GM12878 (cell line): Measurements from ENCODE around the gene EHBP1L1. TPM values are rescaled to one million over a fixed set of nuclear protein-coding genes. Genes with fewer than 3 reads are reported as not detected.

ENCODE experiments used
- ATAC-seq: fragments of 200-7000 bp; cut with Tn5 transposase; 3 replicates; pipeline ENCODE4 v1.9.1; 2020; ENCODE audit warnings: mild to moderate bottlenecking, moderate library complexity
- BruUV-seq: library from RNA; stranded (reverse); fragments of 400-500 nt; replicated peaks from 2 replicates; lab custom pipeline; 2021; lab: Mats Ljungman, UMichigan
- CTCF ChIA-PET: fragments of 300-600 bp; sonication (Branson Sonifier 250); formaldehyde crosslinking; extraction: SDS; loops from one replicate; lab custom pipeline; 2021; ENCODE audit warnings: inconsistent platforms; lab: Yijun Ruan, JAX
- POLR2A ChIA-PET: fragments of 350-600 bp; formaldehyde crosslinking; extraction: SDS; loops from one replicate; lab custom pipeline; 2021; ENCODE audit warnings: inconsistent platforms; lab: Charles Lee
- RAD21 ChIA-PET: fragments of 300-600 bp; sonication (Branson Sonifier 250); formaldehyde crosslinking; loops from one replicate; lab custom pipeline; 2023; ENCODE audit warnings: antibody characterized with exemption; ENCODE audit not compliant: unreplicated experiment; lab: Charles Lee
- SMC1A ChIA-PET: fragments of 300-600 bp; sonication (Branson Sonifier 250); formaldehyde crosslinking; loops from one replicate; lab custom pipeline; 2023; ENCODE audit not compliant: unreplicated experiment, uncharacterized antibody; lab: Charles Lee
- DNase-seq: peaks from one replicate; pipeline ENCODE4 v3.0.0-alpha.2; 2011; ENCODE audit warnings: low read depth, low spot score
- FAIRE-seq: peaks from 3 replicates; lab custom pipeline; 2011; peaks lifted over from hg19 to GRCh38; lab: Jason Lieb, UNC
- H2AFZ ChIP-seq: 2 replicates; pipeline ENCODE4 v1.6.0; 2011; ENCODE audit warnings: low read depth, low read length, control low read depth; ENCODE audit not compliant: control insufficient read depth
- H3K27ac ChIP-seq: 2 replicates; pipeline ENCODE4 v1.5.1; 2011; ENCODE audit warnings: control low read depth; ENCODE audit not compliant: control insufficient read depth, insufficient read depth
- H3K27me3 ChIP-seq, 2 experiments: replicated peaks in 1 of 2; 2 replicates each; pipeline versions ENCODE4 v1.6.0 to v1.6.1; 2011; ENCODE audit warnings: low read length in 1 of 2; ENCODE audit not compliant: control insufficient read depth in 2 of 2, insufficient read depth in 2 of 2
- H3K36me3 ChIP-seq, 2 experiments: 2 replicates each; pipeline ENCODE4 v1.5.1; 2011; ENCODE audit warnings: low read length in 1 of 2; ENCODE audit not compliant: control insufficient read depth in 2 of 2, insufficient read depth in 2 of 2
- H3K4me1 ChIP-seq: 2 replicates; pipeline ENCODE4 v1.6.1; 2011; ENCODE audit warnings: mild to moderate bottlenecking, low read length, moderate library complexity, mixed read lengths; ENCODE audit not compliant: control insufficient read depth, insufficient read depth
- H3K4me2 ChIP-seq: 2 replicates; pipeline ENCODE4 v1.6.0; 2011; ENCODE audit warnings: control low read depth; ENCODE audit not compliant: control insufficient read depth, insufficient read depth
- H3K4me3 ChIP-seq: fragments of 200-600 bp; sonication (generic); 2 replicates; pipeline ENCODE4 v1.5.1; 2016
- H3K79me2 ChIP-seq: 2 replicates; pipeline ENCODE4 v1.6.0; 2011; ENCODE audit warnings: low read length; ENCODE audit not compliant: control insufficient read depth, insufficient read depth
- H3K9ac ChIP-seq: 2 replicates; pipeline ENCODE4 v1.8.0; 2011; ENCODE audit warnings: low read length, control low read depth, mixed read lengths; ENCODE audit not compliant: control insufficient read depth, insufficient read depth
- H3K9me3 ChIP-seq: replicated peaks from 3 replicates; pipeline ENCODE4 v1.5.1; 2011; ENCODE audit warnings: mild to moderate bottlenecking, low read length; ENCODE audit not compliant: control insufficient read depth, insufficient read depth
- H4K20me1 ChIP-seq: 2 replicates; pipeline ENCODE4 v1.6.0; 2011; ENCODE audit not compliant: control insufficient read depth, insufficient read depth
- ASH2L ChIP-seq: fragments of 300-600, 200-600 bp; sonication (generic); IDR thresholded peaks from 2 replicates; pipeline ENCODE4 v1.6.1; 2017; ENCODE audit warnings: low read depth, mild to moderate bottlenecking, borderline replicate concordance
- NBN ChIP-seq: fragments of 450-650 bp; IDR thresholded peaks from 2 replicates; pipeline ENCODE4 v1.6.1; 2016
- POLR2A ChIP-seq: IDR thresholded peaks from 2 replicates; pipeline ENCODE4 v1.6.1; 2011; ENCODE audit warnings: low read depth, mild to moderate bottlenecking, low read length
- SP1 ChIP-seq: IDR thresholded peaks from one replicate; pipeline ENCODE4 v1.6.1; 2011; ENCODE audit warnings: low read depth, low read length
- WGBS: methylation state at CpG from one replicate; pipeline ENCODE4 v1.1.6; 2016; ENCODE audit warnings: low lambda C conversion rate; ENCODE audit not compliant: insufficient replicate concordance, insufficient coverage; ENCODE audit errors: missing lambda C conversion rate; 5-methylcytosine and 5-hydroxymethylcytosine counted together
- in situ Hi-C: fragments of 300-500 bp; cut with MboI; formaldehyde crosslinking; loops from 9 replicates; pipeline ENCODE4 v1.14.3; 2018; ENCODE audit warnings: mixed read lengths
- intact Hi-C: fragments of 100-400 bp; cut with micrococcal nuclease; formaldehyde crosslinking; loops from one replicate; pipeline ENCODE4 v1.14.2; 2022; ENCODE audit not compliant: unreplicated experiment
- polyA plus RNA-seq, 11 experiments: library from polyadenylated mRNA; depleted of rRNA in 4 of 11; unstranded in 6 of 11; stranded (reverse) in 5 of 11; fragments of >200 nt; fragmentation: Nextera tagmentation in 4 of 11; fragmentation: Illumina TruSeq in 1 of 11; extraction: Ambion mirVana in 4 of 11; extraction: Trizol in 1 of 11; gene quantifications; 1 replicate in 1 of 11; 2 replicates in 10 of 11; pipeline versions ENCODE4 v1.2.1 to v1.2.3, GENCODE V29; 2011 to 2016; ENCODE audit warnings: inconsistent platforms in 2 of 11, missing spikeins in 2 of 11, low read depth in 1 of 11
- total RNA-seq, 4 experiments: library from RNA; depleted of rRNA in 3 of 4; stranded (reverse); fragments of >200 nt in 3 of 4; fragmentation: Illumina TruSeq in 1 of 4; extraction: Trizol in 1 of 4; gene quantifications; 2 replicates each; pipeline versions ENCODE4 v1.2.1 to v1.2.3, GENCODE V29; 2013 to 2021

Gene EHBP1L1
- total and polyA plus RNA-seq, 10 of the 15 experiments (the other 5 are each of a cell fraction or from before 2014, with no cell fraction given), result 0.06 to 99.4 (median 32.7) TPM

DNA sequence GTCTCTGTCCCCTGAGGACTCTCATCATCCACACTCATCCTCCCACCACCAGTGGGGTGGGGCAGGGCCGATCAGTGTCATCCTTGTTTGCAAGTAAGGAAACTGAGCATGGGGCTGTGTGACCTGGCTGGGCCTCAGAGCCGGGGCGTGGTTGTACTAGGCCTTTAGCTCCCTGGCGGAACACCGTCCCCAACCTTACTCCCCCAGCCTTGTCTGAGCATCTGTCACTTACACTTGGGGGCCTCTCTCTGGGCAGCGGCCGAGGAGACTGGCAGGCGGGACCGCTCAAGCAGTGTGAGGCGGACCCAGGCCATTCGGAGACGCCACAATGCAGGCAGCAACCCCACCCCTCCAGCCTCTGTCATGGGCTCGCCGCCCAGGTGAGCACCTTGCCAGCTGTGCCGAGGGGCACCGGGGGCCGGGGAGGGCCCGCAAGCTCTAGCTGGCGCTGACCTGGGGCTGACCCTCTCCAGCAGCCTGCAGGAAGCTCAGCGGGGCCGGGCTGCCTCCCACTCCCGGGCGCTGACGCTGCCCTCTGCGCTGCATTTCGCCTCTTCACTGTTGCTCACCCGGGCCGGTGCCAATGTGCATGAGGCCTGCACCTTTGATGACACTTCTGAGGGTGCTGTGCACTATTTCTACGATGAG lies 43.6 kb downstream of the EHBP1L1 start:
- no peaks in the 10 kb centered on the region; the same call in 1 of the 2 replicates for H4K20me1 ChIP-seq
- no peak overlapping the region for H3K9ac ChIP-seq
- no peaks in the 10 kb centered on the region for H3K9me3 ChIP-seq
- no peak overlapping the region for H3K27ac ChIP-seq
- ChIA-PET CTCF (no interaction called here), SMC1A (no interaction called here), RAD21 (no interaction called here), POLR2A (interaction anchor here (1.1 kb wide), 1 partner anchor 18 kb away, joined by 3 read pairs; the partner anchor contains the start of gene SIPA1)
- 93% methylated on average over 27 of the region's 29 CpGs for WGBS
- H3K27me3 ChIP-seq, result no peaks in the 10 kb centered on the region
- no peak for TF ChIP-seq NBN
- TF ChIP-seq SP1, result no peak
- H3K36me3 ChIP-seq, result peaks cover 17 to 24% of the 10 kb centered on the region in 2 experiments; a peak in 3 of 4 replicates
- ATAC-seq, result no peak
- no peak for DNase-seq
- BruUV-seq, result no TSS peak
- H3K4me1 ChIP-seq, result peaks cover 7% of the 10 kb centered on the region; the same call in 1 of the 2 replicates
- H3K4me3 ChIP-seq, result no peak overlapping the region
- FAIRE-seq, result no peak
- intact Hi-C loops, result no loop called here
- H3K79me2 ChIP-seq, result peaks cover 39% of the 10 kb centered on the region
- H2AFZ ChIP-seq, result no peak overlapping the region
- in situ Hi-C loops, result no loop called here
- no peak overlapping the region for H3K4me2 ChIP-seq

DNA sequence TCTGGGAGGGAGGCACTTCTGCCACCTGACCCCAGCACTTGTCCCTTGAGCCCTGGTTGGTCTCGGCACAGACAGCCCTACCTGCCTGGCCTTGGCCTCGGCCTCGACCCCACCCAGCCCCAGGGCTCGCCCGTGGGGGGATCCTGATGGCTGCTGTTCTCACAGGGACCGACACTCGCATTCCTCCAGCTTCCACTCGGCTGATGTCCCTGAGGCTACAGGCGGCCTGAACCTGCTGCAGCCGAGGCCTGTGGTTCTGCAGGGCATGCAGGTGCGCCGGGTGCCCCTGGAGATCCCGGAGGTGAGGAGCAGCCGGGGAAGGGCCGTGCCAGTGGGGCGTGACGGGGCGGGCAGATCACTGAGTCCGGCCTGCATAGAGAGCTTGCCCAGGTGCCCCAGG lies 44.8 kb downstream of the EHBP1L1 start:
- H3K4me3 ChIP-seq, result no peak overlapping the region
- BruUV-seq, result no TSS peak
- no peak overlapping the region for H2AFZ ChIP-seq
- DNase-seq (no peak), ATAC-seq (no peak), FAIRE-seq (no peak)
- no peaks in the 10 kb centered on the region for H3K9me3 ChIP-seq
- no peak overlapping the region for H3K27ac ChIP-seq
- peaks cover 7% of the 10 kb centered on the region; the same call in 1 of the 2 replicates for H3K4me1 ChIP-seq
- no peak overlapping the region for H3K4me2 ChIP-seq
- in situ Hi-C loops, result no loop called here
- ChIA-PET CTCF (no interaction called here), RAD21 (no interaction called here), POLR2A (no interaction called here), SMC1A (no interaction called here)
- WGBS, result 96% methylated on average over 15 of the region's 19 CpGs
- intact Hi-C loops, result no loop called here
- no peak overlapping the region for H3K9ac ChIP-seq
- no peaks in the 10 kb centered on the region for H3K27me3 ChIP-seq
- H3K79me2 ChIP-seq, result peaks cover 33% of the 10 kb centered on the region
- H4K20me1 ChIP-seq, result no peaks in the 10 kb centered on the region; the same call in 1 of the 2 replicates
- peaks cover 17 to 30% of the 10 kb centered on the region in 2 experiments; a peak in 3 of 4 replicates for H3K36me3 ChIP-seq
- TF ChIP-seq ASH2L, result no peak
- peak; percentile 69 for TF ChIP-seq POLR2A
